Measurements from ENCODE around the gene PLPPR3. TPM values are rescaled to one million over a fixed set of nuclear protein-coding genes. Genes with fewer than 3 reads are reported as not detected.

The PLPPR3 gene
- total and polyA plus RNA-seq, 9 of the 15 experiments (the other 6 are each of a cell fraction or from before 2014, with no cell fraction given) = 0.01 to 48.2 (median 8.6) TPM

DNA sequence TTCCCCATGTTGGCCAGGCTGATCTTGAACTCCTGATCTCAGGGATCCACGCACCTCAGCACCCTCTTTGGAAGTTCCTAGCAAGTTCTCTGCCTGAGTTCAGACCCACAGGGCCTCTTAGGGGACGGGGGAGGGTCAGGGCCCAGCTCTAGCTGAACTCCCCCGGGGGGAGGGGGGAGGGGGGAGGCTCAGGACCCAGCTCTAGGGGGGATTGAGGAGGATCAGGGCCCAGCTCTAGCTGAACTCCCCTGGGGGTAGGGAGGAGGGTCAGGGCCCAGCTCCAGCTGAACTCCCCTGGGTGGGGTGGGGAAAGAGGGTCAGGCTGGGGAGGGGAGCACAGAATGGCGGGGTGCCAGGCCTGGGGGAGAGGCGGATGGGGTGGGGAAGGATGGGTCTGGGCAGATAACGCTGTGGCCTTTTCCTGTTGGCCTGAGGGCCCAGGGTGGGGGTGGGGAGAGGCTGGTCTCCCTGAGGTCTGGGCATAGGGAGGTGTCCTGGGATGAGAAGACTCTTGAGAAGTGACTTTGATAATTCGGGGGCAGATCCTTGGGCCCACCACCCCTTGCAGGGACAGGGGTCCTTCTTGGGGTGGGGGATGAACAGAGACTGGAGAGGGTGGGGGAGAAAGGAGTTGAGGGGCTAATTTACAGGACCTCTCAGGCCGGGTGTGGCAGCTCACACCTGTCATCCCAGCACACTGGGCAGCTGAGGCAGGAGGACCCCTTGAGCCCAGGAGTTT lies 30.0 kb downstream of the PLPPR3 start (continued):
- TF ChIP-seq, protein P1, sequence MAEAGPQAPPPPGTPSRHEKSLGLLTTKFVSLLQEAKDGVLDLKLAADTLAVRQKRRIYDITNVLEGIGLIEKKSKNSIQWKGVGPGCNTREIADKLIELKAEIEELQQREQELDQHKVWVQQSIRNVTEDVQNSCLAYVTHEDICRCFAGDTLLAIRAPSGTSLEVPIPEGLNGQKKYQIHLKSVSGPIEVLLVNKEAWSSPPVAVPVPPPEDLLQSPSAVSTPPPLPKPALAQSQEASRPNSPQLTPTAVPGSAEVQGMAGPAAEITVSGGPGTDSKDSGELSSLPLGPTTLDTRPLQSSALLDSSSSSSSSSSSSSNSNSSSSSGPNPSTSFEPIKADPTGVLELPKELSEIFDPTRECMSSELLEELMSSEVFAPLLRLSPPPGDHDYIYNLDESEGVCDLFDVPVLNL (CRISPR knock-in tag; IDR thresholded peaks at IDR 0.05; ENCODE audit: low read depth) = no peak
- TF ChIP-seq RNF2 (IDR thresholded peaks at IDR 0.05) (peak; percentile 94), MGA (IDR thresholded peaks at IDR 0.05) (no peak), ZFPM2 (CRISPR knock-in tag; IDR thresholded peaks at IDR 0.05) (no peak), NFE2 (IDR thresholded peaks at IDR 0.05; ENCODE audit: low read depth) (peak; percentile 4; the same call in 1 of the 2 replicates), HES1 (IDR thresholded peaks at IDR 0.05; ENCODE audit: low read depth) (0 out of 2 replicates have a peak, but pooled peaks have one; percentile 19), PTRF (tag; IDR thresholded peaks at IDR 0.05) (no peak), PATZ1 (CRISPR knock-in tag; IDR thresholded peaks at IDR 0.05; ENCODE audit: borderline replicate concordance) (no peak), PML (IDR thresholded peaks at IDR 0.05; ENCODE audit: low read length) (no peak; the same call in 1 of the 2 replicates), ZNF77 (CRISPR knock-in tag; IDR thresholded peaks at IDR 0.05) (no peak)
- TF ChIP-seq, protein P2, sequence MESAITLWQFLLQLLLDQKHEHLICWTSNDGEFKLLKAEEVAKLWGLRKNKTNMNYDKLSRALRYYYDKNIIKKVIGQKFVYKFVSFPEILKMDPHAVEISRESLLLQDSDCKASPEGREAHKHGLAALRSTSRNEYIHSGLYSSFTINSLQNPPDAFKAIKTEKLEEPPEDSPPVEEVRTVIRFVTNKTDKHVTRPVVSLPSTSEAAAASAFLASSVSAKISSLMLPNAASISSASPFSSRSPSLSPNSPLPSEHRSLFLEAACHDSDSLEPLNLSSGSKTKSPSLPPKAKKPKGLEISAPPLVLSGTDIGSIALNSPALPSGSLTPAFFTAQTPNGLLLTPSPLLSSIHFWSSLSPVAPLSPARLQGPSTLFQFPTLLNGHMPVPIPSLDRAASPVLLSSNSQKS (CRISPR knock-in tag; IDR thresholded peaks at IDR 0.05) = no peak

Measured in K562 (cell line).